ENCODE data around the gene SCN4A.
"Not testable (repeated sequence)": the region's sequence is repeated elsewhere in the genome, so short reads cannot be mapped to it uniquely, and the experiment has no call there.

Gene SCN4A

GRCh38 chr17:64009571-64010402, 37.1 kb upstream of the SCN4A start:
- peak; percentile 27 for DNase-seq (ENCODE audit: low read depth)
- TF ChIP-seq, protein P1, sequence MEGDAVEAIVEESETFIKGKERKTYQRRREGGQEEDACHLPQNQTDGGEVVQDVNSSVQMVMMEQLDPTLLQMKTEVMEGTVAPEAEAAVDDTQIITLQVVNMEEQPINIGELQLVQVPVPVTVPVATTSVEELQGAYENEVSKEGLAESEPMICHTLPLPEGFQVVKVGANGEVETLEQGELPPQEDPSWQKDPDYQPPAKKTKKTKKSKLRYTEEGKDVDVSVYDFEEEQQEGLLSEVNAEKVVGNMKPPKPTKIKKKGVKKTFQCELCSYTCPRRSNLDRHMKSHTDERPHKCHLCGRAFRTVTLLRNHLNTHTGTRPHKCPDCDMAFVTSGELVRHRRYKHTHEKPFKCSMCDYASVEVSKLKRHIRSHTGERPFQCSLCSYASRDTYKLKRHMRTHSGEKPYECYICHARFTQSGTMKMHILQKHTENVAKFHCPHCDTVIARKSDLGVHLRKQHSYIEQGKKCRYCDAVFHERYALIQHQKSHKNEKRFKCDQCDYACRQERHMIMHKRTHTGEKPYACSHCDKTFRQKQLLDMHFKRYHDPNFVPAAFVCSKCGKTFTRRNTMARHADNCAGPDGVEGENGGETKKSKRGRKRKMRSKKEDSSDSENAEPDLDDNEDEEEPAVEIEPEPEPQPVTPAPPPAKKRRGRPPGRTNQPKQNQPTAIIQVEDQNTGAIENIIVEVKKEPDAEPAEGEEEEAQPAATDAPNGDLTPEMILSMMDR (IDR thresholded peaks at IDR 0.05; ENCODE audit: low read length, missing control alignments) = no peak
- no peak overlapping the region for H3K4me3 ChIP-seq (replicated peaks; ENCODE audit: low read depth, low read length)

DNA sequence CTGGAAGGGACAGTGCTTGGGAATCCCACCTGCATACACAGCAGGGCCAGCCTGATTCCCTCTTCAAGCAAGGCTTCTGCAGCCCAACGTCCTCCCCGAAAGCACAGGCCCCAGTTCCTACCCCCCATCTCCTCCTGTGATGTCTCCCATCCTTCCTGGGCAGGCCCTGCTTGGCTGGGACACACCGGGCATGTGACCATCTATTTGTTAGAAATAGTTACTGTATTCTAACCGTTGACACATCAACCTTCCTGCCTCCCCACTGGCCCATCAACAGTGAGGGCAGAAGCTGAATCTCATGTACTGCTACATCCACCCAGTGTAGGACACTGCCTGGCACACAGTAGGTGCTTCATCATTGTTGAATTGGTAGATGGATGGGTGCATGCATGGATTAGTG, 36.1 kb upstream of the SCN4A start:
- TF ChIP-seq, protein P1 (IDR thresholded peaks at IDR 0.05; ENCODE audit: low read length, missing control alignments) = no peak
- DNase-seq (ENCODE audit: low read depth) = no peak
- H3K4me3 ChIP-seq (replicated peaks; ENCODE audit: low read depth, low read length) = no peak overlapping the region

GRCh38 chr17:64008346-64008745, 35.6 kb upstream of the SCN4A start:
- H3K4me3 ChIP-seq (replicated peaks; ENCODE audit: low read depth, low read length) = no peak overlapping the region
- TF ChIP-seq, protein P1 (IDR thresholded peaks at IDR 0.05; ENCODE audit: low read length, missing control alignments) = no peak
- DNase-seq (ENCODE audit: low read depth) = no peak

- H3K4me3 ChIP-seq (replicated peaks; ENCODE audit: low read depth, low read length) = no peak overlapping the region
- TF ChIP-seq, protein P1 (IDR thresholded peaks at IDR 0.05; ENCODE audit: low read length, missing control alignments) = no peak
- DNase-seq (ENCODE audit: low read depth) = no peak
Observed at GRCh38 chr17:64007838-64008282, 35.1 kb upstream of the SCN4A start.

GRCh38 chr17:64007089-64007837, 34.5 kb upstream of the SCN4A start:
- H3K4me3 ChIP-seq (replicated peaks; ENCODE audit: low read depth, low read length); DNase-seq (ENCODE audit: low read depth): not testable (repeated sequence)

- TF ChIP-seq, protein P1 (IDR thresholded peaks at IDR 0.05; ENCODE audit: low read length, missing control alignments) = no peak
- H3K4me3 ChIP-seq (replicated peaks; ENCODE audit: low read depth, low read length) = no peak overlapping the region
- no peak for DNase-seq (ENCODE audit: low read depth)
Observed at GRCh38 chr17:64006361-64007088, 33.8 kb upstream of the SCN4A start.

DNA sequence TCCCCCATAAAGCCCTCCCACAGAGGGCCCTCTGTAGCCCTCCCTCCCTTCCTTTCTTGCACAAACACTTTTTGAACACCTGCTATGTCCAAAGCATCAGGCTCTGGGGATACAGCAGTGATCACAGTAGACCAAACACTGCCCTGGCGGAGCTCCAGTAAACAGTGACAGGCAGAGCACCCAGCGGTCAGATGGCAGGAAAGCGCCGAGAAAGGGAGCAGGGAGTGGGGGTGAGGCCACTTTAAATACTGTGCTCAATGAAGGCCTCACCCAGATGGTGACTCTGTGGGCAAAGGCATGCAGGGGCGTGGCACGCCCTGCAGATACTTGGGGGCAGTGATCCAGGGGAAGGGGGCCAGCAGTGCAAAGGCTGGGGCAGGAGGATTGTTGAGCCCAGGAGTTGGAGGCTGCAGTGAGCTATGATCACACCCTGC, 33.0 kb upstream of the SCN4A start:
- TF ChIP-seq, protein P1 (IDR thresholded peaks at IDR 0.05; ENCODE audit: low read length, missing control alignments) = no peak
- DNase-seq (ENCODE audit: low read depth) = no peak
- no peak overlapping the region for H3K4me3 ChIP-seq (replicated peaks; ENCODE audit: low read depth, low read length)

Measured in fibroblast of pulmonary artery (primary cell).